ENCODE data around the gene VPS33A.

DNA sequence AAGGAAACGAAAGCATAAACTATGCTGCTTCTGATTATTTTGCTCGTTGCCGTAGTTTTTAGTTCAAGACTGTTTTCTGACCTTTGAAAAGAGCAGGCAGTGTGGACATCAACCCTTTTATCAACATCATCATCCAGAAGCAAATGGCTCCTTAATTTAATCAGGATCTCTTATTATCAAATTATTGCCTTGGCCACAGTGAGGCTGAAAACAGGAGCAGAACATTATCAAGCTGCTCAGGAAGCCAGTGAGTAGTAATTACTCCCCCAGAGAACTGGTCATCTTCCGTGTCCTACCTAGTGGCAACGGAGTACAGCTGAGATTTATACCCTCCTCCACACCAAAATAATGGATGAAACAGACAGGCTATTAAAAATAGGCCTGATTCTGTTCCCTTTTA, 38.2 kb downstream of the VPS33A start:
- TF ChIP-seq, protein P1, sequence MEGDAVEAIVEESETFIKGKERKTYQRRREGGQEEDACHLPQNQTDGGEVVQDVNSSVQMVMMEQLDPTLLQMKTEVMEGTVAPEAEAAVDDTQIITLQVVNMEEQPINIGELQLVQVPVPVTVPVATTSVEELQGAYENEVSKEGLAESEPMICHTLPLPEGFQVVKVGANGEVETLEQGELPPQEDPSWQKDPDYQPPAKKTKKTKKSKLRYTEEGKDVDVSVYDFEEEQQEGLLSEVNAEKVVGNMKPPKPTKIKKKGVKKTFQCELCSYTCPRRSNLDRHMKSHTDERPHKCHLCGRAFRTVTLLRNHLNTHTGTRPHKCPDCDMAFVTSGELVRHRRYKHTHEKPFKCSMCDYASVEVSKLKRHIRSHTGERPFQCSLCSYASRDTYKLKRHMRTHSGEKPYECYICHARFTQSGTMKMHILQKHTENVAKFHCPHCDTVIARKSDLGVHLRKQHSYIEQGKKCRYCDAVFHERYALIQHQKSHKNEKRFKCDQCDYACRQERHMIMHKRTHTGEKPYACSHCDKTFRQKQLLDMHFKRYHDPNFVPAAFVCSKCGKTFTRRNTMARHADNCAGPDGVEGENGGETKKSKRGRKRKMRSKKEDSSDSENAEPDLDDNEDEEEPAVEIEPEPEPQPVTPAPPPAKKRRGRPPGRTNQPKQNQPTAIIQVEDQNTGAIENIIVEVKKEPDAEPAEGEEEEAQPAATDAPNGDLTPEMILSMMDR (IDR thresholded peaks at IDR 0.05; ENCODE audit: low read length), result no peak
- TF ChIP-seq EZH2 (IDR thresholded peaks at IDR 0.05; ENCODE audit: borderline replicate concordance, low read length), result no peak
